Astrocyte of the hippocampus (primary cell): Measurements from ENCODE around the gene GPR158.

Experiments used
- DNase-seq: peaks from one replicate; pipeline ENCODE4 v3.0.0; 2011; ENCODE audit warnings: low read depth, low spot score

Gene GPR158

GRCh38 chr10:25564351-25564750 is 389.6 kb downstream of the GPR158 start:
- DNase-seq: peak; percentile 13

DNA sequence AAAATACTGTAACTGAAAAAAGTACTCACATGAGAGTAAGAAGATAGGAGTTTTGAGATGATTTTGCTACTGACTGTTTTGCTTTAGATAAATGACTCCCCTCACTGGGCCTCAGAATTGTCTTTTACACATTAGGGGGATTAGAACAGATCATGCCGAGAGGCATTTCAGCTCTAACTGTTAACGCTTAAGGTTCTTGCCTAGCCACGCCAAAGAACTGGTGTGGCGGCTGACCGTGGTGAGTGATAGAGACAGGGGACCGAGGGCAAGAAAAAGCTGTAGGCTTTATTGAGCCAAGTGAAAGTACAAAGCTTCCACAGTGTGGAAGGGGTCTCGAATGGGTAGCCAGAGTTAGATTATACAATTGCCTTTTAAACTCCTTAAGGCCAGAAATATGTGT is 390.8 kb downstream of the GPR158 start:
- no peak for DNase-seq

DNA sequence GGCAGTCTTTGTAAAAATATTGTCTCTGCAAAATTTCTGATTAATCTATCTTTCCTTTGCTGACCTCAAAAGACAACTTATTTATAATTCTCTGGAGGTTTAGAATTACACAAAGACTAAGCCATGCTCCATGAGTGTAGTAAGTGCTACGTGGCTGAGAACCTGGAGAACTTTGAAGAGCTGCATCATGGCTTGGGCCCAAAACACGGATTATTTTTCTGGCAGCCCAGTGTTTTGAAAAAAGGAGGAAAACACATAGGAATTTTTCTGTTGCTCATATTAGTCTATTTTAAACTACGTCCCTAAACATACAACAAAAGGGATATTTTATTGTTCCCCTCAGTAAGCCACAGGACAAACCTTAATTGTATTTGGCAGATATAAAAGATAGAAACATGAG is 398.5 kb downstream of the GPR158 start:
- DNase-seq: no peak

GRCh38 chr10:25575343-25575742 is 400.5 kb downstream of the GPR158 start:
- DNase-seq: no peak

DNA sequence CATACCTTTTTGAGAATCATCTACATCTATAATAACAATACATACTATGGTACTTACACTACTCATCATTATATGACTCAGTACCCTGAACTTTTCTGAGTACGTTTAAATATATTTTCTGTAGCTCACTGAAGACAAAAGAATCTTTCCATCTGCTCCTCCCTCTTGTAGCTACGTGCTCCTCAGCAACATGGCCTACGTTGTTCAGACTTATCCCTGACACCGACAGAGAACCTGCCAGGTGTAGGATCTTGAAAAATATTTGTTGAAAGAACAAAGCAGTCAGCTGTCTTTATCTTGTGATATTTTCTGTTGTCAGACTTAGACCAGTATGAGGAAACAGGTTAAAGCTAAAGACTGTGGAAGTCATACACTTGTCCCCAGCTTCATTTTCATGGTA is 403.3 kb downstream of the GPR158 start:
- no peak for DNase-seq

DNA sequence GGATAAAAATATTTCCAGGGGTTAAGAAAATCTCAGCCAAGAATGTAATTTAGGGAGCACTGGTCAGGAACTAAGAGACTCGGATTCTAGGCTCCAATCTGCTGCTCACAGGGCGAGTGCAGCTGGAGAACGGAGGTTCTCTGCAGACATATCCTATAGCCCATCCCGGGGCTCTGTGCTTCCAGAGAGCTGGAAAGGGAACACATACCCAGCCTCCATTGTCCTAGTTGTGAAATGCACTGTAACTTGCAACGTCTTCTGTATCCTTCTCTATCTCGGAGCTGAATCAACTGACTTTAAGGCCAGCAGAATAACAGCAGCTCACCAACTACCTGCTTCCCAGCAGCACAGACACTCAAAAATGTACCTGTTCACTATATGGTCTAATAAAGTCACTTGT is 408.2 kb downstream of the GPR158 start:
- no peak for DNase-seq

GRCh38 chr10:25600651-25601050 is 425.9 kb downstream of the GPR158 start:
- DNase-seq: peak; percentile 34

GRCh38 chr10:25604591-25604990 is 429.8 kb downstream of the GPR158 start:
- DNase-seq: peak; percentile 5

GRCh38 chr10:25614652-25615051 is 439.9 kb downstream of the GPR158 start:
- no peak for DNase-seq

DNA sequence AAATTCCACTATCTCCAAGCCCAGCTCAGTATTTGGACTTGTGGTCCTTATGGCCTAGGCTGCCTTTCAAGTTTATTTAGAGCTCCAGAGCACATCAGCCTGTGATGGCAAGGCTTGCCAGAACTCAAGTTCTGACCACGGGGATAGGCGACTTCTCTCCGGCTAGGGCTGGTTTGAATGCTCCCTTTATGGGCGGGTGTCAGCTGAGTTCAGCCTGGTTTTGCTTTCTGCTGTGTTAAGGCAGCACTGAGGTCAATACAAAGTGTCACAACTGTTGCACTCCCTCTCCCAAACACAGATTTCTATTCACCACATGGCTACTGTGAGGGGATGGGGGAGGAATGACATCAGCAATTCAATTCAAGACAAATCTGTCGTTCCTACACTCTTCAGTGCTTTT is 441.1 kb downstream of the GPR158 start:
- DNase-seq: no peak

- DNase-seq: no peak
These were observed 442.2 kb downstream of the GPR158 start for GRCh38 chr10:25616903-25617592.

DNA sequence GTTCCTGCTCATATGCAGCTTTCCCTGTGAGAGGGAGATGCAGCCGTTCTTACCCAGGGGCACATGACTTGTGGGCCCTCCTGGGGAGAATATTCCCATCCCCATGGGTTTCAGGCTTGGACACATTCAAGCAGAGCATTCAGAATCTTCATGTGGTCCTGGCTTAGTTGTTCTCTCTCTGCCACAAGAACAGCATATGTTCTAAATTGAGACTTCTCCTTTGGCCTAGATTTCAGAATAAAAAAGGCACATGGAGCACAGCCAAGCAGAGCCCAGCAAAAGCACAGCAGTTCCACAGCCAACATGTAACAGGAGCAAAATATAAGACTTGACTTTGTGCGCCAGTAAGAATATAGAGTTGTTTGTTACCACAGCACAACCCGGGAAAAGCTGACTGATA is 452.8 kb downstream of the GPR158 start:
- DNase-seq: no peak

GRCh38 chr10:25629333-25629732 is 454.5 kb downstream of the GPR158 start:
- no peak for DNase-seq

DNA sequence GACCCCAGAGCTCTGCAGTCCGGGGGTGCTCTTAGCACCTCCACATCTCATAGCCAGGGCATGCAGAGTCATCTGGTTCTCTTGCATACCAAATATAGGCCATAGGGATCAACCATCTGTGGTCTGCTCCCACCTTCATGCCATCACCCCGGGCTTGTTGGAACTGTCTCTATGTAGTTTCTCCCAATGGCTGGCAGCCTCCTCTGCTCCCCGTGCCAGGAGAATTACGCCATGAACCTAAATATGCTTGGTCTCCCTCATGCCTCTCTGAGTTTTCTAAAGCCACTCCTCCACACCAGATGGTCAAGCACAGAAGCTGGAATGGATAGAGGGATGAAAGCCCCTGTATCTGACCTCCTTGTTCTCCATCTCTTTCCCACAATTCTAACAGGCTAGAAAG is 456.7 kb downstream of the GPR158 start:
- DNase-seq: no peak

DNA sequence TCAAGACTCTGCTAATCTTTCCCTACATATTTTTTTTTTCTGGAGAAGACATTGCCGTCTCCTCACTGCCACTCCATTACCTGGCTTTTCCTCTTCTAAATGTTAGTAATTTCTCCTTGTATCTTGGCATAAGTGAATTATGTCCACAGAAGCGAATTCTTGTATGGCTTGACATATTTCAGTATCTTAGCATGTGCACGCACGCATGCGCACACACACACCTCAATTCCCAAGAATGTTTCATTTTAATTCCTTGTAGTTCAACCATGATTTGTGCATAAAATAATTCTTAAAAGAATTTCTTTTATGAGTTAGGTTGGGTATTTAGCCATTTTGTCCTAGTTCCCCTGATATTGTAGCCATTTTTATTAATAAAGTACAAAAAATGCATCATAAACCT is 458.0 kb downstream of the GPR158 start:
- DNase-seq: no peak

DNA sequence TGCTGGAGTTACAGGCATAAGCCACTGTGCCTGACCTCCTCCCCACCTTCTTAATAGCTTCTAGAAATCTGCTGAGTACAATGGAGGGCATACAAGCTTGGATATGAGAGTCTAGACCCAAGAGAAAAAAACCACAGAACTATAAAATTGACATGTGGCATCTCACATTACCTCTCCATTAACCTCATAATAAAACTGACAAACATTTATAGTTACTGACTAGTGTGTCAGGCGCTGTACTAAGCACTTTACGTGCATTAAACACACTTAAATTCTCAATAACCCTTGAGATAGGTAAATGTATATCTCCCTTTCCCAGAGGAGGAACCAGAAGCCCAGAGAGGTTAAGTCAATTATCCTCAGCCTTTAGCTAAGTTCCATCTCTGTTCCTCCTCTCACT is 458.7 kb downstream of the GPR158 start:
- no peak for DNase-seq

DNA sequence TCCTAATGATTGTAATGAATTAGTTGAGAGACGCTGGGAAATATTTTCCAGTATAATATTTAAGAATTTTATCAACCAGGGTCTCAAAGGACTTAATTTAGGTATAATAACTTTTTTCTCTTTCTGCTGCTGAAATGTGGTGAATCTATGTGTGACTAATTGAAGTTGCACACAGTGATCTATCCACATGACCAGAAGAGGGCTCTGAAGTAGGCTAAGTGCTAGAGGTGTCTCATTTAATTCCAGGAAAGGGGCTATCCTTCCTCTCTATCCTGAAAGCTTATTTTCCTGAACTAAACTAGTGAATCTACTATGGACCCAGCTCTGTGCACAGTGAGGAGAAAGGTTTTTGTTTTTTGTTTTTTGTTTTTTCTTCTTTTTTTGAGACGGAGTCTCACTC is 464.8 kb downstream of the GPR158 start:
- no peak for DNase-seq

- no peak for DNase-seq
These were observed 466.8 kb downstream of the GPR158 start for GRCh38 chr10:25641595-25641994.

GRCh38 chr10:25642721-25643120 is 467.9 kb downstream of the GPR158 start:
- DNase-seq: no peak

- DNase-seq: no peak
These were observed 471.6 kb downstream of the GPR158 start for GRCh38 chr10:25646371-25646770.

DNA sequence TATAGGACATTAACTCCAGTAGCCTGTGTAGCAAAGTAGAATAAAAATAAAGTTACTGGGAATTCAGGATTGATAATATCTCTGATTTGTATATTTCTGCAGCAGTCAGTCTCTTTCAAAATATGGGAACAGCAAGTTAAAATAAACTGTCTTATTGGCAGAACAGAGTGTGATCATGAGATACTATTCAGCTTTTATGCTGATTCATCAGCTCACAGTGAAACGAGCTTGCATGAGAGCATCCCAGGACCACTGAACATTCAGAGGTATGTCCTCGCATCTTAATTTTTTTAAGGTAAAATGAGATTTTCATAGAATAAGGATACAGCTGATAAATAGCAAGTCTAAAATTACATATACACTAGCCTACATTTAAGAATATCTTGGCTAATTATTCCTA is 476.7 kb downstream of the GPR158 start:
- DNase-seq: no peak
